Activated CD8-positive, alpha-beta memory T cell treated with anti-CD3 and anti-CD28 coated beads, Interleukin-2, amount 50 U/mL, for 24 hours (primary cell): ENCODE data around the gene POU2F3.

Experiments used
- DNase-seq: peaks from one replicate; pipeline ENCODE4 v3.0.0-alpha.2; 2020; ENCODE audit errors: extremely low read depth

Gene POU2F3

DNA sequence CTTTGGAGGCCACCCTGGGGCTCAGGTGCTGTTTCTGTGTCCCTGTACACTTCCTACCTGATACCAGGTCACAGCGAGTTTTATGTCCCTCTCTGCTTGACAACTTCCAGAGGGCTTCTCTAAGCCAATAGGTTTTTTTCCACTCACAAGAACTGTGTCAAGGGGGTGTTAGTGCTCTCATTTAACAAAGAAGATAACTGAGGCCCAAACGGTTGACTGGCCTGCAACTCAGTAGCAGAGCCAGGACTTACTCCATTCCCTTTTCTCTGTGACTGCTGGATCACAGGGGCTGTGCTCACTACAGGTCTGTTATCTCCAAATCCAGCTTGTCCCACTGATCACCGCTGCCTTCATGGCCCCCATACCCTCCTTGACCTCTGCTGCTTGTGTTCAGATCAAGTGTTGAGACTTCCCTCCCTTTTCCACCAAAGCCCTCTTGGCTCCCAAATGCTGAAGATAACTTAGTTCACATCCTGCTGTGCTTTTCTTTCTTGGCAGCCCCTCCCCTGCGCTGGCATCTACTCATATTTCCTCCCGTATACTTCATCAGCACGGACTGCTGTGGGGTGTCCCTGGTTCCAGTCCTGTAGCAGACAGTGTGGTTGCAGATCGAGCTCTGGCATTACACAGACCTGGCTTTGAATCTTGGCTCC is 41.3 kb downstream of the POU2F3 start:
- no peak for DNase-seq

- DNase-seq, result no peak
Measured at GRCh38 chr11:120283124-120283523, 43.2 kb downstream of the POU2F3 start.

- DNase-seq, result no peak
Measured at GRCh38 chr11:120284272-120284671, 44.3 kb downstream of the POU2F3 start.

GRCh38 chr11:120285256-120285655 is 45.3 kb downstream of the POU2F3 start:
- DNase-seq, result no peak

DNA sequence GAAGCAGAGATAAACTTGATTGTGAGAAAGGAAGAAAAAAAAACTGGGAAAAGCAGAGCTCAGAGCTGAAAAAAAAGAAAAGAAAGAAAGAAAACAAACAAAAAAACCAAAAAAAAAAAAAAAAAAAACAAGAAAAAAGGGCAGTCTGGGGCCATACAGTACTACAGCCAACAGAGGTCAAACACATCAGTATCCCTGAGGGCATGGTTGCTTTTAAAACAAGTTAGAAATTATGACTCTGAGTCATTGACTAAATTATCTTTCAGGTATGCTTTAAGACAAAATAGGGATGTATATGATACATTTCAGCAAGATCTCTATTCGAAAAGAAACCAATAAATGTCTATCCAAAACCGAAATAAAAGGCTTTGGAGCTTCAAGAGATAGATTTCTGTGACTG is 48.1 kb downstream of the POU2F3 start:
- no peak for DNase-seq

DNA sequence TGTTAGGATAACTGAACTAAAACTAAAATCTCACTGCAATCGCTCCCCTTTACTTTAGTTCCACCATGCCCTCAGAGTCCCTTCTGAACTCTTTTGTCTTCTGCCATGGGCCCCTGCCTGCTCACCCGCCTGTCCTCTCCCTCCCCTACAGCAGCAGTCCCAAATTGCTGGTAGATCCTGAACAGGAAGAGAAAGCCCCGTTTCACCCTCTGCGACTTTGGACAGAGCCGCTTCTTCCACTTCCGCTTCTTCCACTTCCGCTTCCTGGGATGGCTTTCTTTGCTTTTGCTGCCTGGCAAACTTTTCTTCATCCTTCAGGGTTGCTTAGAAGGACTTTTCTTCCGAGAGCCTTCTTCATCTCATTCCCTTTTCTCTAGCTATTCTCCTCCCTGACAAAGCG is 49.5 kb downstream of the POU2F3 start:
- no peak for DNase-seq

DNA sequence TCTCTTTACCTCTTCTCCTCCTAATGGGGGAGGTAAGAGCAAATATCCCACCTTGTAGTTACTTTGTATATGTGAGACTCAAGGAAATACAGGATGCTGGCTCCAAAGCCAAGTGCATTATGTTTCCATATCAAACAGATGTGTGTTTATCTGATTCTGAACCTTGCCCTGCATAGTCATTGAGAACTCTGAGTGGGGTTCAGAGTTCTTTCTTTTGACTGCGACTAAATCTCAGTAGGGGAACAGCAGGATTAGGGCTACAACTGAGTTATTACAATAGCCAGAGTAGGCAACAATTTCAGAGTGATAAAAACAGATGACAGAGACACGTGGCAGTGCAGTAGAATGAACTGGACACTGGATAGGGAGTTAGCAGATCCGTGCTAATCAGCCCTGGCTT is 51.0 kb downstream of the POU2F3 start:
- no peak for DNase-seq

- DNase-seq, result no peak
Measured at GRCh38 chr11:120293038-120293800, 53.3 kb downstream of the POU2F3 start.

DNA sequence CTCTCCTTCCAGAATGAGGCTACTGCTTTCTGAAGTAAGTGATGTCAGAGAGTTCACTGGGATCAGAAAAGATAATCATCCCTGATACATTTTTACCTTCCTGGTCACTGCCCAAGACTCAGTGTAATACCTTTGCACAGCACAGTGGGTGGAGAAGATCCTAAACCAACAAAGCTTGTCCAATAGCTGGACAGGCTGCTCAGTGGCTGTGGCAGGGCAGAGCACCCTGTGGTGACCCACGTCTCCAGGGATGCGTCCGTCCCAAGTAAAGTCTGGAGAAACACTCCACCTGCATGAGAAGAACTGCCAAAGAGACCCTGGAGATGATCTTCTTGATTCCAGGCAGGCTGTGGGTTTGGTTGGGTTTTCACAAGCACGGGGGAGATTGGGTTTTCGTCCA is 54.2 kb downstream of the POU2F3 start:
- no peak for DNase-seq

DNA sequence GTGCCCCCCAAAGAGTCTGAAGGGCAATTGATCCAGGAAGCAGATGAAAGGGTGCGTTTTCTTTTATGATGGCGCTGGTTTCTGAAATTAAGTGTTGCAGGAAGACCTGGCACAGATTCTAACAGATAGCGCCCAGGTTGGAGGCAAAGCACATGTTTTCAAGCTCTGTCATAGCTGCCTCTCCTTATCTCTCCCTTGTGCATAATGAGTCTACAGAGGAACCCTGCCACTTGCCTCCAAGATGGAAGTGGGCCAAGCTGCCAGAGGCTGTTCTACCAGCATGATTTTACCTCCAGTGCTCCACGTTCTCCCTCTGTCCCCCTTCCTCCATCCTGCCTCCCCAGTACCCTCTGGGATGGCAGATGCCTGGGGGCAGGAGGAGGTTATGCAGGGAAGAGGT is 55.2 kb downstream of the POU2F3 start:
- DNase-seq, result no peak

DNA sequence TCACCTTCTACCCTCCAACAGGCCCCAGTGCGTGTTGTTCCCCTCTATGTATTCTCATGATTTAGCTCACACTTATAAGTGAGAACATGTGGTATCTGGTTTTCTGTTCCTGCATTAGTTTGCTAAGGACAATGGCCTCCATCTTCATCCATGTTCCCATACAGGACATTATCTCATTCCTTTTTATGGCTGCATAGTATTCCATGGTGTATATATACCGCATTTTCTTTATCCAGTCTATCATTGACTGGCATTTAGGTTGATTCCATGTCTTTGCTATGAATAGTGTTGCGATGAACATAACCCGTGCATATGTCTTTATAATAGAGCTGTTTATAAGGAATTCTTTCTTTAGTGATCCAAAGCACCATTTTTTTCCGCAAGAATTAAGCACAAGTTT is 56.6 kb downstream of the POU2F3 start:
- DNase-seq, result no peak

- DNase-seq, result no peak
Measured at GRCh38 chr11:120298461-120298860, 58.5 kb downstream of the POU2F3 start.

GRCh38 chr11:120302001-120302805 is 62.3 kb downstream of the POU2F3 start:
- DNase-seq, result no peak

- DNase-seq, result peak; percentile 2
Measured at GRCh38 chr11:120303004-120303637, 63.2 kb downstream of the POU2F3 start.

- DNase-seq, result no peak
Measured at GRCh38 chr11:120304526-120304925, 64.6 kb downstream of the POU2F3 start.

- no peak for DNase-seq
Measured at GRCh38 chr11:120305286-120305685, 65.3 kb downstream of the POU2F3 start.

- no peak for DNase-seq
Measured at GRCh38 chr11:120306519-120307242, 66.7 kb downstream of the POU2F3 start.

DNA sequence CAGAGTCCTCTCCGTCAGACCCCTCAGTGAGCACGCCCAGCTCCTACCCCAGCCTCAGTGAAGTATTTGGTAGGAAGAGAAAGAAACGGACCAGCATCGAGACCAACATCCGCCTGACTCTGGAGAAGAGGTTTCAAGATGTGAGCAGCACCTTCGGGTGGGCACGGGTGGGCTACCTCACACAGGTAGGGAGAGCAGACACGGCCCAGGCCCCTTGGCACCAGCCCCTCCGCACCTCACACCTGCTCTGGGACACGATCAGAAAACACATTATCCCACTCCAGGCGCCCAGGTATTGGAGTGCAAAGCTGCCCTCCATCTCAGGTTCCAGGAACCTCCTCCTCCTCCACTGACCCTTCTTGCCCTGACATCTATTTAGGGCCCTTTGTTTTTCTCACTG is 67.5 kb downstream of the POU2F3 start:
- no peak for DNase-seq

DNA sequence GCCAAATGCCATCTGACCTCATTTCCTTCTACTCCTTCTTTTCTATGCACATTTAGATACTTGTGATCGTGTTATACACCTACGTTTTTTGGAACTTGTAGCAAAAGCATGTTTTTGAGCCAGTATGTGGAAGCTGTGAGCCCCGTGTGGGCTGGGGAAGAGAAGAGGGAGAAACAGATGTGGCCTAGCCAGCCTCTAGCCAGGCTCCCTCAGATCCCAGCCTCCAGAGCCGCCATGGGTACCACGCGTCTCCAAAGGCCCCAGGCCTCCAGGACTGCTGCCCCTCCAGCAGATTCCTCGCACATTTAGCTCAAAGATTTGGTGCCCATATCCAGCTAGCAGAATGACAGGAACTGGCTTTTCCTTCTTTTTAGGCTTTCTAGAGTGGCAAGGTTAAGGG is 68.1 kb downstream of the POU2F3 start:
- no peak for DNase-seq

GRCh38 chr11:120310870-120311269 is 70.9 kb downstream of the POU2F3 start:
- no peak for DNase-seq

DNA sequence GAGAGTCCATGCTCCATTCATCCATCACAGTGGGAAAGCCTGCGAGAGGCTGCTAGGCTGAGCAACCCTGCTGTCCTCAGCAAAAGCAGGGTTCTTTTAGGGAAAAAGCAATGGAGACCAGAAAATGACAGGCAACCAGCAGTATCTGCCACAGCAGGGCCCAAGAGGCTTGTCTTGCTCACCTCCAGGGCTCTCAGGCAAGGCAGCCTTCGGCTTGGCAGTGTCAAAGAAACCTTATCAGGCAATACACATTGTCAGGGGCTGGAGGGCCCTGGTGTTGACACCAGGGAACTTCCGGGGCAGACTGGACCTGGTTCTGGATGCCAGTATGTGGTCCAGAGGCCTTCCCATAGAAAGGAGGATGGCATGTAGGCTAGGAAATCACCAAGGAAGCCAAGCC is 74.9 kb downstream of the POU2F3 start:
- DNase-seq, result no peak
